ENCODE results near the gene EPB41L4A.

EPB41L4A gene

DNA sequence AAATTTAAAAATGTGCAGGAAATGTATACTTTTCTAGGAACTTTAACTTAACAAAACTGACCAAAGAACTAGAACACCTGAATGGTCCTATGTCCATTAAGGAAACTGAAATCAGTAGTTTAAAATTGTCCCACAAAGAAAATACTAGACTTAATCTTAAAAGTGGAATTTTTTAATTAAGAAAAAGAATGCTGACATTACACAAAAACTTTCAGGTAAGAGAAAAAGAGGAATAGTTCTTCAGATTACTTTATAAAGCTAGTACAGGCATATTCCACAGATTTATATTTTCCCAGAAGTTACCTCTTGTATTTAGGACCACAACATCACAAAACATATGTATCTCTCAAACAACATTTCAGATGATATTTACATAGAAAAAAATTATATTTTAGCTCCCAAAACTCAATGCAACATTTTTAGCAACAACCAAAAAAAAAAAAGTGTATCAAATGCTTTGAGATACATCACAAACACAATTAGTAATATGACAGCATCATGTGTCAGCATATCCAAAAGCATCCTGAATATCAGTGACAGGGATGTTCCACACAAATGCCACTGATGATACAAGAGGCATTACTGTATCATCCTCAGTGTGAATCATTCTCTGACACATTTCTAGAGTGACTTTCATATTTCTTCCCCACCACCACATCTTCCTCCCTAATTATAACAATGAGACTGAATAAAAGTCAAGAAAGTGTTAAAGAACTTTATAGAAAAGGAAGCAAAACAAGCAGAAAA, 264.0 kb downstream of the EPB41L4A start:
- no peak for DNase-seq (ENCODE audit: low read depth)

DNA sequence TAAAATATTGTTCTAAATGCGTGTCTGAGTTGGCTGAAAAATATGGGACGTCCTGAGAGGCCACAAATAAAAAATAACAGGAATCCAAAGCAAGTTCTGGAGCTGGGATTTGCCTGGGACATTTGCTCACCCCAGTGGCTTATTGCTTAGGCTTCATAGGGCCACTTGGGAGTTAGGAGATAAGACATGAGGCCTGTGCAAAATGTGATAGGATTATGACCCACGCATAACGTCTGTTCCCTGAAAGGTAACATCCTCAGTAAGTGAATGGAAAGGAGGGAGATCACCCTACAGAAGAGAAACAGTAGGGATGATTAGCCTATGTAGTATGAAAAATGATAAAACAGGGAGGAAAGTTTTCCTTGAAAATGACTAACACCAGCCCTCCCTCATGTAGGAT, 269.4 kb downstream of the EPB41L4A start:
- DNase-seq (ENCODE audit: low read depth): no peak

DNA sequence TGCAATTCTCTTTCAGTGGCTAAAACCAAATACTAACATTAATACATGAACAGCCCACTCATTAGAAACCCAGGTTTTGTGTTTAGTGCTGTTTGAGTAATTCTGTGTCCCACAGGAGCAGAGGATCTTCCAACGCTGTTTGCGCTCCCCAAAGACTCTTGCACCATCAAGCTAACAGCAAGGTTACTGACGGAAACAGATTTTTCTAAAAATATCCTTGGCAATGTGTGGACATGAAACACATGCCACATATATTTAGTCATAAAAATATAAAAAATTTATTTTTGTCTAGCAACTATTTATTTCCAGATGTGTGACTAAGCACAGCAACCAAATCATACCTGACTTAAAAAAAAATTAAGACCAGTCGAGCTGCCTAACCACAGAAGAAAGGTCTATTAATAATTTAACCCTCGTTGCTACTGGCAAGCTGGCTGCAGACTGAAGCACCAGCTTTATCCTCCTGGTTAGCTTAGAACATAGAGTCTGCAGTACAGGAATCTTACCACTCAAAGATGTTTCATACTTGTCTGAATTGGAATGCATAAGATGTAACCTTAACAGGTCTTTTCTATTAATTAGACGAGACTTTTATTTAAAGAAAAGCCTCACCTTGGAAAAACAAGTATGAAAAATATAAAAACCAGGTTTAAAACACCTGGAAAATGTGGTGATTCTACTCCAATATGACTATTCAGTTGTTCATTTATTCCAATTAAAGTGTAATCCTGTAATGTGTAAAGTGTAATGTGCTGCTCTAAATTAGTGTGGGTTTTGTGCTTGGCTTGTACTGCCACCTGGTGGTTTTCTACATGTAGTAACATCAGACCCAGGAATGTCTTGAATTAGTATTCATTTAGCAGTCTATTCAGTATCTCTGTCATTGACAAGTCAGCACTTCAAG, 272.5 kb downstream of the EPB41L4A start:
- peak; percentile 34 for DNase-seq (ENCODE audit: low read depth)

DNA sequence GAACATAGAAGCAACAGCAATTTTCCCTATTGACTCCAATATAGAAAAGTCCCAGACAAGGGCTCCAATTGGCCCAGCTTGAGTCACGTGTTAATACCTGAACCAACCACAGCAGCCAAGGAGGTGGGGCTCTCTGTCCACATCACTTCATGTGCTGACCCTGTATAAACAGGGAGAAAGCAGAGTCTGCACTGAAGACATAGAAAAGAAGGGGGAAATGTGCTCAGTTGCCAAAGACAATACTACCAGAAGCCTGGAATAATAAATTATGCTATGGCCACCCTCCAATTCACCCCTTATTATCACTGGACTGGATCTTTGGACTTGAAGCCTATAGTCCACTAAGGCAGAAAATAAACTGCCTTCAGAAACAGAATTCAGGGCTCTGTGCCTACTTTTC, 275.4 kb downstream of the EPB41L4A start:
- DNase-seq (ENCODE audit: low read depth): no peak

DNA sequence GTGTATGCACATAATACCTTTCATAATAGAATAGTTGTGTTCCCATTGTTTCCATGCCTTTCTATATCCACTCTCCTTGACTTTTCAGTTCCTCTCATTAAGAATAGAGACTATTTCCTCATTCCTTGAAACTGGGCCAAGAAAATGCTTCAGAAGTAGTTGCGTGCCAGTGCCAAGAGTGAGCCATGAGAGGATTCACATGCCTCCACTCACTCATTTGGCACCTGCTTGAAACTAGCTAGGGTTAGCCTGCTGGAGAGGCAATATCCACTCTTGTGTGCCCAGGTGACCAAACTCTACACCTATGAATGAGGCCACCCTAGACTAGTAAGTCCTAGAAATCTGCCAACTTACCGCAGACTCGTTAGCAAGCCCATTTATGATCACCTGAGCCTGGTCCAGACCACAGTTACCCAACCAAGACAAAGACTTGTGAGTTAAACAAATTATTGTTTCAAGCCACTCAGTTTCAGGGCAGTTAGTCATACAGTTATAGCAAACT, 276.3 kb downstream of the EPB41L4A start:
- no peak for DNase-seq (ENCODE audit: low read depth)

DNA sequence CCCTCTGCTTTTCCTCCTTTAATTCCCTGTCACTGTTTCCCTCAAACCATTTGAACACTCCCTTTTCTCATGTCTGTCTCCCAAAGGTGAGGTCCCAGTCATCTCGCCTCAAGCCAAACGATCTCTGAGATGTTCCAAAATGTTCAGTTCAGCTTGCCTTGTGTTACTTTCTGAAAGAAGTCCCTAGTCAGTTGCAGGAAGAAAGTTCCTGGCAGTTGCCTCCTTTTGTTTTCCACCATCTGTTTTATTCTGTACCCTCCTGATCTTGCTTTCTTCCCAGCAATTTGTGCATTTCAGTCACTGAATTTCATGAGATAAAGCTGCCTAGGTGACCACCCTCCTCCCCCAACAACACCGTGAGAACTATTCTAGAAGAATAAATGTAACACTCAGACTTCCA, 277.5 kb downstream of the EPB41L4A start:
- no peak for DNase-seq (ENCODE audit: low read depth)

DNA sequence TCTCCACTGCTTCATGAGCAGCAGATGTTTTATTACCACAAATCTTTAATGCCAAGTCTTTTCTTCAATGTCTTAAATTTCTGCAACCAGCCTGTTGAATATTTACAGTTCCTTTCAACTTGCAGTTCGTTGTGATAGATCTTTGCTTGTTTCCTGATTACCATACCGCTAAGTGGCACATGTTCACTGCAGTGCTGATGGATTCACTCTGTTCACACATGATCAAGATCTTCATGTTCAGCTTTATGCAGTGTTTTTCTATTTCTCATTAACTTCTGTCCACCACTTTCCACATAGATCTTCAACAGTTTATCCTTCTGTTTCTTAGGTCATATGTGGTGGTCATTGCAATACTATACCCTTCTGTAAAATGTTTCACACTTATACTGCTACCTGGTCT, 280.6 kb downstream of the EPB41L4A start:
- no peak for DNase-seq (ENCODE audit: low read depth)

DNA sequence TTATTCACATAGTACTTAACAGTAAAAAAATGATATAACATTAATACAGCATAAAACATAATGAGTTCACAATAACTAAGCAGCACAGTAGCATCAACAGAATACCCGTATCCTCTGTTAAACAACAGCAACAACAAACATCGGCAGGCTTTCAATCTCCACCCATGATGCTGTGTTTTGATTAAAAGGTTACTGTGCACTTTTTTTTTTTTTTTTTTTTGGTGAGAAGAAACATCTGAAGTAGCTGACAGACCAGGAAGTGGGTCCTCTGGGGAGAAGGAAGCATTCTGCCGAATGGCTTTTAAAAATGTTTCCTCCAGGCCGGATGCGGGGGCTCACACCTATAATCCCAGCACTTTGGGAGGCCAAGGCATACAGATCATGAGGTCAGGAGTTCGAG, 282.3 kb downstream of the EPB41L4A start:
- DNase-seq (ENCODE audit: low read depth): no peak

DNA sequence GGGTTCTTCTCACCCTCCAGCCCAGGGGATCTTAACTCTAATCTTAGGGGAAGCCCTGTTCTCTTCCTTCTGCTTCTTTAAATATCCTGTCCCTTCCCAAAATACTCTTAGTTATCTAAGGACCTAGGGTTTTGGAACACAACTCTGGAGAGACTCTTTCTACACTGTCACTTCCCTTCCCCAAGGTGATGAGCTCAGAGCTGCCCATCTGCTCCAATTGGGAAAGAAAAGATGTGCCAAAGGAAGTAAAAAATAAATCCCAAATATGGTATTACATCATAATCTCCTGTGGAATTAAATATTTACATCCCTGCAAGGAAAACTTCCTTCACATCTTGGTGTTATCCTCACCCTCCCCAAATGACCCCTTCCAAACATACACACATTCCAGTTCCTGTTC, 291.2 kb downstream of the EPB41L4A start:
- DNase-seq (ENCODE audit: low read depth): no peak

DNA sequence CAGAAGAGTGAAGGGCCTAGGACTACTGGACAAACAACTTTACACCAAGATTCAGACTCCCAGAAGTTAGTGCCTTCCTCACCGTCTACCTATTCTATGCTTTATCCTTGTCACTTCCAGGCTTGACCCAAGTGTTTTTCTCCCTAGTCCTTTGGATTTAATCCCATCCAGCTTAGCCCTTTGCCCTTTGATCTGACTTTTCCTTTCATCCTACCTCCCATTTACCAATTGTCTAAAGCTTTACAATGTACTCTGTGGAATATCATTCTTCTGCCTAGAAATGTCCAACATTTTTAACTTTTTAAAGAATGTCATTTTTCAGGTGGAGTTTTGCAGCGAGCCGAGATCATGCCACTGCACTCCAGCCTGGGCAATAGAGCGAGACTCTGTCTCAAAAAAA, 292.1 kb downstream of the EPB41L4A start:
- DNase-seq (ENCODE audit: low read depth): no peak

DNA sequence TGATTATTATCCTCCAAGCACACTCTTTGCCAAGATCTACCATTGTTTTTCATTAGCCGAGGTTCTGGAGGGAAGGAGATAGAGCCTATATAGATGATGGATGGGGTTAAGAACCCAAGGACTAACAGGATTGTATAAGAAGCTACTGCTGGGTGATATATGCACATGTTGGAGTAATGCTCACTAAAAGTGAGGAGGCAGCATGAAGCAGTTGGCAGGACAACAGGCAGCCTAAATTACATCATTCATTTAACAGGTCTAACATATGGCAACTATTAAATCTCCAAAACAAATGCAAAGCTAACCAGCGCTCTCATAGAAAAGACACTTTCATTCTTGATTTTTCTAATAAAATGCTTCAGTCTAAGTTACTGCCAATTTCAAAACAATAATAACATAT, 293.2 kb downstream of the EPB41L4A start:
- DNase-seq (ENCODE audit: low read depth): no peak

DNA sequence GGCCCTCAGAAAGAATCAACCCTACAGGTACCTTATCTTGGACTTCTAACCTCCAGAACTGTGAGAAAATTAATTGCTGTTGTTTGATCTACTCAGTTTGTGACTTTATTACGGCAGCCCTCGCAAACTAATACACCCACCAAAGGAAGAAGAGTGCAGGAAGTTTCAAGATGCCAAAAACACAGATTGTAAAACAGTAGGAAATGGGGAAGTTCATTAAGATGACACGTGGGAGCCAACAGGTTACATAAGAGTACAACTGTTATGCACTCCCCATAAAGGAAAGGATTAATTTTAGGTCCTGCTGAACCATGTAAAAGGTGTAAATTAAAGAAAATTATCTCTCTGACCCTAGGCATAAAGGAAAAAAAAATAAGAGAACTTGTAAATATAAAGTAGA, 294.3 kb downstream of the EPB41L4A start:
- DNase-seq (ENCODE audit: low read depth): no peak

DNA sequence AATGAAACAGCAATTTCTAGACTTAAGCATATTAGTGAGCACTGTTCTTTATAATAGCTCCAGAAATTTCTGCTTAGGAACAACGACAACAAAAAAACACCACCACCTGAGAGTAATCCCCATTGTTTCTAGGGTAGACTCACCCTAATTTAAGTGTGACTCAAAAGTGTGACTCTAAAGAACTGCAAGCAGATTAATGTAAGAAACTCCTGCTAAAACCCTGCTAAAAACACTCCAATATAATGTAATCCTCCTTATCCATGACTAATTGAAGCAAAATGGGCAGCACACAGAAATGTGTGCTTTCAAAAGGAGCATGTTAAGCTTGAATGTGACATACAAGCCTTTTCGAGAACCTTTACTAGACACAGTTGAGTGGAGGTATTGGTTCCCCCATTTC, 296.0 kb downstream of the EPB41L4A start:
- DNase-seq (ENCODE audit: low read depth): no peak

DNA sequence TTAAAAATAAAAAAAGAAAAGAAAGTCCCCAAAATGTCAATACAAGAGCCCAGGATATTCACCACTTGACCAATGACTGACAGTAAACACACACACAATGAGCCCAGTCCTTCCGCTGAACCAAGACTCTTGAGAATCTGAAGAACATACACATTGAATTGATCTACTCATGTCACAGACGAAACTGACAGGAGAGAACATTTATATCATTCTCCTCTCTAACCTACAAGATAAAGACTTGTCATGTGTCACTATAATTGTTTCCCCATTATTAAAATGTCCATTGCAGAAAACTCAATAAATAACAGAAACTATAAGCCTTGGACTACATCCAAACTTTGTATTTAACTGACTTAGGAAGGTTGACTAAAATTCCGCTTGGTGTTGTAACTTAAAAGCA, 296.7 kb downstream of the EPB41L4A start:
- DNase-seq (ENCODE audit: low read depth): no peak

DNA sequence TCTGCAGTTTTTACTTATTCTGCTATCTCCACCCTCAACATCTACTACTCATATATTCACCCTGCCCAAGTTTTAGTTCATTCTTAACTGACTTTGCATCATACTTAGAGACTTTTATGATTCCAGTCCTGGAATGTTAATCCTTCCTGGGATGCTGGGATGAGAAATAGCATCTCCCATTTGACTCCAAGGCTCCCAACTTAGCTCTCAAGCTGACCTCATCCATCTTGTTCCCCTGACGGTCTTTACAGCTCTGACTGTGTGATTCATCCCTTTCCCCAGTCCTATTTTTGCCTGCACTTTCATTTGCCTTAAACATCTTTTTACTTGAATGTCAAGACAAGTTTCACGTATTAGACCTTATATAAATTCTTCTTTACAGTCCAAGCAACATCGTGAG, 297.8 kb downstream of the EPB41L4A start:
- no peak for DNase-seq (ENCODE audit: low read depth)

DNA sequence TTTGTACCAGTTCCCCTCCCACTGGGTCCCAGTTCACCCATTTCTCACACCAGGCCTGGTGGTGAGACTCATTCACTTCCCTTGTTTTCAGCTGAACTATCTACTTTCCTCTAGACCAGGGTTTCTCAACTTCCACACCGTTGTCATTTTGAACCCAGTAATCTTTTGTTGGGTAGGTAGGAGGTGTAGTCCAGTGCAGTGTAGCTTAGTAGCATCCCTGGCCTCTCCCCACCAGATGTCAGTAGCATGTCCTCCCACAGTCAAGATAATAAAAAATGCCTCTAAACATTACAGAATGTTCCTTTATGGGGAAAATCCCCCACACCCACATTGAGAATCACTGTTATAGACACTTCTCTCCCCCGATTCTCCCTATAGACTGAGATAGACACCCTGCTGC, 299.1 kb downstream of the EPB41L4A start:
- DNase-seq (ENCODE audit: low read depth): no peak

DNA sequence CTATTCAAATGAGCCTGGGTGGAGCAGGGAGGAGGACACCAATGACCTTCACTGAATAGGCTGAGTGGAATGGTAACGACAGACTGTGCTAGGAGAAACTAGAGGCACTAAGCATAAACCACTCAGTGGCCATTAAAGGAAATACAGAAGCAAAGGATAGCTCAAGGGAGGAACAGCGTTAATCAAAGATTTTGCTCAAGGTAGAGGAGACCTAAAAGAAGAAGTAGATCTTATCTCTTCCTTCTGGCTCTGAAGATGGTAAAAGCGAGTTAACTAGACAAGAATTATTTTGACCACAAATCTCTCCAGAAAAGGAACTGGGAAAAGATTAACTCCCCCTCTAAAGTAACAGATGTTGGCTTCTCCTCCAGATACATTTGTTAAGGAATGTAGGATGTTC, 299.6 kb downstream of the EPB41L4A start:
- no peak for DNase-seq (ENCODE audit: low read depth)

DNA sequence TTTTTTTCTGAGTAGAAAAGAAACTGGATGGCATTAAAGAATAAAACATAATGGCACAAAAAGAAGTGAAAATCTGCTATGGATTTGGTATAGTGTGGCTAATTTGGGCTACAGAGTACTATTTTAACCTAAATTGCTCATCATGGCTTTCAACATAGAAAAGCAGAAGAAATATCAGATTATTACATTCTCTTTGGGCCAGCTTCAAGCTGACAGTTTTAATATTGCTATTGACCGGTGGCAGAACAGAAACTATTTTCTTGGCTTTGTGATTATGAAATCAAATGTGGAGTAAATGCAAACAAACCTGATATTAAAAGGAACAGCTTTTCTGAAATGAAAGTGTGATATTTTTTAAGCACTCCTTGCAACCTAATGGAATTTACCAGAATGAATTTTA, 301.5 kb downstream of the EPB41L4A start:
- DNase-seq (ENCODE audit: low read depth): no peak

DNA sequence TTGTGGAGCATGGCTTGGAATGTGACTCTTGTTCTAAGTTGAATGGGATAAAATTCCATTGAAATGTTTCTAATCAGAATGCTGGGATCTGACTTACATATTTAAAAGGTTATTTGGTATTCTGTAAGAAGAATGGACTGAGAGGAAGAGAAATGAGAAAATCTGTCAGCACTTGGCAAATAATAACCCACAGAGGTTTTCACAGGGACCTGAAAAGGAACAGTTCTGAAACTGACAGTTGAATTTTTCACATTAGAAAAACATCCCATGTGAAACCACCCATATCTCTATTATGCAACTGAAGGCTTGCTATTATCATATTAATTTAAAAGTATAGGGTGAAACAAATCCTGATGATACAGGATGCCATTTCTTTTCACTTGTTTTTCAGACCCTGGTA, 302.7 kb downstream of the EPB41L4A start:
- no peak for DNase-seq (ENCODE audit: low read depth)

DNA sequence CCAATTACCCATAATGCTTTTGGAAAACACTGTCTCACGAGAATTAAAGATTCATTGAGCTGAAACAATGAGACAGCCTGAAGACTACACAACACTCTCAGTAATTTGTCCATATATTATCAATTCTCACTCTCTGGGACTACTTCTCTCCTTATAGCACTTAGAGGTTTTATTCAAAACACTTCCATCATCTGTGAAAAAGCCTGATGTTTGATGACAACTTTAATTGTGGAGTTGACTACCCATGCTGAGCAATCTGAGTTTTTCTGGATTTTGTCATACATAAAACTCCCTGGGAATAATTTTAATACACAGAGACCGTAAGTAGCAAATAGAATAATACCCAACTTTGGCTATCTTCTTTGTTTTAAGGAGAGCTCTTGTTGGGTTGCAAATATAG, 305.5 kb downstream of the EPB41L4A start:
- DNase-seq (ENCODE audit: low read depth): no peak
